ENCODE results near the gene SMC5. TPM values are rescaled to one million over a fixed set of nuclear protein-coding genes. Genes with fewer than 3 reads are reported as not detected.
"Not testable (repeated sequence)": the region's sequence is repeated elsewhere in the genome, so short reads cannot be mapped to it uniquely, and the experiment has no call there.

Gene SMC5
- total RNA-seq (10 to 100 TPM; 47.0 to 48.3 TPM), polyA plus RNA-seq (10 to 100 TPM; 15.2 to 17.2 (median 16.9) TPM), total RNA-seq (128 to 185 (median 146) reads per million in 6 experiments)

GRCh38 chr9:70258692-70259511 lies at the start of gene SMC5:
Gene SMC5, plus strand, starts transcription at chr9:70258978. Its CDS starts 101 bp downstream, at chr9:70259079.
- no peaks in the 10 kb centered on the region for H3K9me3 Mint-ChIP-seq
- H3K36me3 Mint-ChIP-seq, result peaks cover 0 to 21% (median 7%) of the 10 kb centered on the region in 3 donors
- H3K4me1 Mint-ChIP-seq, result peaks cover 32 to 70% (median 67%) of the 10 kb centered on the region in 4 donors
- peak; percentile 86 for ATAC-seq
- H3K27ac Mint-ChIP-seq, result peak within 1 kb of the TSS; percentile 91 to 99 (median 98)
- H3K27me3 Mint-ChIP-seq, result no peaks in the 10 kb centered on the region
- DNase-seq, result peak; percentile 80 to 94 (median 90)
- POLR2A ChIA-PET, result interaction anchor here (0.7 to 3.0 kb wide), 7 partner anchors 11 to 274 kb away, joined by 3 to 24 read pairs (median 3); partner anchors contain the start of gene KLF9
- peak within 1 kb of the TSS; percentile 87 to 97 (median 93) for H3K4me3 Mint-ChIP-seq

GRCh38 chr9:70217029-70217428 lies 41.7 kb upstream of the SMC5 start:
- Mint-ChIP-seq H3K27ac (no peak overlapping the region), H3K4me3 (no peak overlapping the region), H3K36me3 (peaks cover 33 to 54% (median 35%) of the 10 kb centered on the region in 3 donors), H3K27me3 (peaks cover 0 to 6% (median 0%) of the 10 kb centered on the region in 5 donors), H3K9me3 (peaks cover 6 to 31% (median 19%) of the 10 kb centered on the region in 9 donors), H3K4me1 (no peaks in the 10 kb centered on the region)
- no peak for DNase-seq
- POLR2A ChIA-PET, result no interaction called here
- no peak for ATAC-seq

GRCh38 chr9:70218767-70219166 lies 40.0 kb upstream of the SMC5 start:
- DNase-seq (no peak), ATAC-seq (no peak)
- Mint-ChIP-seq H3K27me3 (peaks cover 0 to 6% (median 0%) of the 10 kb centered on the region in 5 donors), H3K4me1 (no peaks in the 10 kb centered on the region), H3K36me3 (peaks cover 23 to 40% (median 25%) of the 10 kb centered on the region in 3 donors), H3K9me3 (peaks cover 2 to 15% (median 9%) of the 10 kb centered on the region in 9 donors), H3K4me3 (no peak overlapping the region), H3K27ac (no peak overlapping the region)
- POLR2A ChIA-PET, result no interaction called here

- Mint-ChIP-seq H3K9me3 (peaks cover 0 to 3% (median 0%) of the 10 kb centered on the region in 9 donors), H3K4me1 (no peaks in the 10 kb centered on the region), H3K36me3 (peaks cover 8 to 26% (median 11%) of the 10 kb centered on the region in 3 donors), H3K27me3 (no peaks in the 10 kb centered on the region), H3K27ac (no peak overlapping the region), H3K4me3 (no peak overlapping the region)
- POLR2A ChIA-PET, result no interaction called here
- ATAC-seq (no peak), DNase-seq (no peak)
Observed at GRCh38 chr9:70220216-70220615, 38.6 kb upstream of the SMC5 start.

- Mint-ChIP-seq H3K4me3 (no peak overlapping the region), H3K27ac (no peak overlapping the region), H3K36me3 (peaks cover 0 to 11% (median 0%) of the 10 kb centered on the region in 3 donors), H3K27me3 (peaks cover 0 to 3% (median 0%) of the 10 kb centered on the region in 5 donors), H3K4me1 (no peaks in the 10 kb centered on the region), H3K9me3 (peaks cover 0 to 4% (median 0%) of the 10 kb centered on the region in 9 donors)
- DNase-seq, result no peak
- POLR2A ChIA-PET, result no interaction called here
- no peak for ATAC-seq
Observed at GRCh38 chr9:70222354-70222753, 36.4 kb upstream of the SMC5 start.

- no peak overlapping the region for H3K4me3 Mint-ChIP-seq
- no peak for DNase-seq
- H3K9me3 Mint-ChIP-seq, result peaks cover 0 to 4% (median 0%) of the 10 kb centered on the region in 9 donors
- peaks cover 0 to 2% (median 0%) of the 10 kb centered on the region in 3 donors for H3K36me3 Mint-ChIP-seq
- POLR2A ChIA-PET, result no interaction called here
- H3K4me1 Mint-ChIP-seq, result no peaks in the 10 kb centered on the region
- peaks cover 0 to 3% (median 0%) of the 10 kb centered on the region in 5 donors for H3K27me3 Mint-ChIP-seq
- ATAC-seq, result no peak
- no peak overlapping the region for H3K27ac Mint-ChIP-seq
Observed at GRCh38 chr9:70228118-70228517, 30.7 kb upstream of the SMC5 start.

GRCh38 chr9:70228611-70229010 lies 30.2 kb upstream of the SMC5 start:
- POLR2A ChIA-PET, result no interaction called here
- H3K4me3 Mint-ChIP-seq, result no peak overlapping the region
- no peak for DNase-seq
- no peak for ATAC-seq
- H3K27me3 Mint-ChIP-seq, result peaks cover 0 to 3% (median under 1%) of the 10 kb centered on the region in 5 donors
- H3K9me3 Mint-ChIP-seq, result peaks cover 0 to 9% (median 2%) of the 10 kb centered on the region in 9 donors
- H3K36me3 Mint-ChIP-seq, result peaks cover under 1 to 4% (median 3%) of the 10 kb centered on the region in 3 donors
- H3K4me1 Mint-ChIP-seq, result peaks cover 0 to under 1% (median 0%) of the 10 kb centered on the region in 4 donors
- no peak overlapping the region for H3K27ac Mint-ChIP-seq

GRCh38 chr9:70229026-70229425 lies 29.8 kb upstream of the SMC5 start:
- peaks cover 4 to 8% (median 7%) of the 10 kb centered on the region in 3 donors for H3K36me3 Mint-ChIP-seq
- peaks cover 0 to 4% (median 1%) of the 10 kb centered on the region in 4 donors for H3K4me1 Mint-ChIP-seq
- H3K27me3 Mint-ChIP-seq, result peaks cover 0 to 4% (median 2%) of the 10 kb centered on the region in 5 donors
- POLR2A ChIA-PET, result no interaction called here
- peaks cover 0 to 13% (median 2%) of the 10 kb centered on the region in 9 donors for H3K9me3 Mint-ChIP-seq
- ATAC-seq, result no peak
- no peak overlapping the region for H3K4me3 Mint-ChIP-seq
- no peak overlapping the region for H3K27ac Mint-ChIP-seq
- DNase-seq, result no peak

GRCh38 chr9:70229579-70229978 lies 29.2 kb upstream of the SMC5 start:
- H3K4me3 Mint-ChIP-seq, result no peak overlapping the region
- H3K36me3 Mint-ChIP-seq, result peaks cover 4 to 11% (median 8%) of the 10 kb centered on the region in 3 donors
- ATAC-seq (no peak), DNase-seq (no peak)
- no peak overlapping the region for H3K27ac Mint-ChIP-seq
- H3K27me3 Mint-ChIP-seq, result peaks cover 0 to 4% (median 2%) of the 10 kb centered on the region in 5 donors
- H3K9me3 Mint-ChIP-seq, result peaks cover 0 to 13% (median 2%) of the 10 kb centered on the region in 9 donors
- POLR2A ChIA-PET, result no interaction called here
- peaks cover 0 to 4% (median 2%) of the 10 kb centered on the region in 4 donors for H3K4me1 Mint-ChIP-seq

GRCh38 chr9:70232476-70232875 lies 26.3 kb upstream of the SMC5 start:
- H3K27ac Mint-ChIP-seq, result no peak overlapping the region
- H3K9me3 Mint-ChIP-seq, result peaks cover 0 to 31% (median 13%) of the 10 kb centered on the region in 9 donors
- POLR2A ChIA-PET, result no interaction called here
- ATAC-seq (no peak), DNase-seq (no peak)
- peaks cover 0 to 7% (median 3%) of the 10 kb centered on the region in 4 donors for H3K4me1 Mint-ChIP-seq
- peaks cover 12 to 32% (median 19%) of the 10 kb centered on the region in 3 donors for H3K36me3 Mint-ChIP-seq
- peaks cover 0 to 14% (median 3%) of the 10 kb centered on the region in 5 donors for H3K27me3 Mint-ChIP-seq
- H3K4me3 Mint-ChIP-seq, result no peak overlapping the region

- H3K27ac Mint-ChIP-seq, ATAC-seq, DNase-seq, H3K4me1 Mint-ChIP-seq, H3K4me3 Mint-ChIP-seq, POLR2A ChIA-PET: not testable (repeated sequence)
- Mint-ChIP-seq H3K27me3 (peaks cover 0 to 14% (median 3%) of the 10 kb centered on the region in 5 donors), H3K36me3 (peaks cover 13 to 38% (median 19%) of the 10 kb centered on the region in 3 donors), H3K9me3 (peaks cover 0 to 31% (median 18%) of the 10 kb centered on the region in 9 donors)
Observed at GRCh38 chr9:70234208-70234607, 24.6 kb upstream of the SMC5 start.

GRCh38 chr9:70245952-70246351 lies 12.8 kb upstream of the SMC5 start:
- H3K9me3 Mint-ChIP-seq, ATAC-seq, POLR2A ChIA-PET, H3K4me1 Mint-ChIP-seq, H3K4me3 Mint-ChIP-seq, H3K27ac Mint-ChIP-seq, H3K36me3 Mint-ChIP-seq, DNase-seq: not testable (repeated sequence)
- peaks cover 0 to 17% (median 5%) of the 10 kb centered on the region in 5 donors for H3K27me3 Mint-ChIP-seq

- POLR2A ChIA-PET, result no interaction called here
- Mint-ChIP-seq H3K27ac (no peak overlapping the region), H3K27me3 (peaks cover 0 to 5% (median 4%) of the 10 kb centered on the region in 5 donors), H3K4me1 (peaks cover 0 to 2% (median under 1%) of the 10 kb centered on the region in 4 donors), H3K9me3 (peaks cover 0 to 4% (median 0%) of the 10 kb centered on the region in 9 donors), H3K36me3 (no peaks in the 10 kb centered on the region), H3K4me3 (no peak overlapping the region)
- ATAC-seq (no peak), DNase-seq (no peak)
Observed at GRCh38 chr9:70250221-70250620, 8.6 kb upstream of the SMC5 start.
